ENCODE data around the gene KIF5B.
"Not testable (repeated sequence)": the region's sequence is repeated elsewhere in the genome, so short reads cannot be mapped to it uniquely, and the experiment has no call there.

KIF5B gene

GRCh38 chr10:32056136-32057035 is at the start of gene KIF5B:
Gene KIF5B, minus strand, starts transcription at chr10:32056425. Its CDS starts 452 bp downstream, at chr10:32055973.
- peak; percentile 93 for DNase-seq (ENCODE audit: low spot score)

GRCh38 chr10:32105782-32106382 is 49.7 kb upstream of the KIF5B start:
- no peak for DNase-seq (ENCODE audit: low spot score)

- no peak for DNase-seq (ENCODE audit: low spot score)
Observed at GRCh38 chr10:32104622-32105509, 48.6 kb upstream of the KIF5B start.

GRCh38 chr10:32104181-32104580 is 48.0 kb upstream of the KIF5B start:
- no peak for DNase-seq (ENCODE audit: low spot score)

GRCh38 chr10:32103721-32104120 is 47.5 kb upstream of the KIF5B start:
- no peak for DNase-seq (ENCODE audit: low spot score)

GRCh38 chr10:32098566-32099259 is 42.5 kb upstream of the KIF5B start:
- not testable (repeated sequence) for DNase-seq (ENCODE audit: low spot score)

- no peak for DNase-seq (ENCODE audit: low spot score)
Observed at GRCh38 chr10:32095116-32095733, 39.0 kb upstream of the KIF5B start.

GRCh38 chr10:32093650-32094049 is 37.4 kb upstream of the KIF5B start:
- DNase-seq (ENCODE audit: low spot score), result no peak

GRCh38 chr10:32091046-32091445 is 34.8 kb upstream of the KIF5B start:
- no peak for DNase-seq (ENCODE audit: low spot score)

GRCh38 chr10:32084185-32084851 is 28.1 kb upstream of the KIF5B start:
- DNase-seq (ENCODE audit: low spot score), result no peak

- no peak for DNase-seq (ENCODE audit: low spot score)
Observed at GRCh38 chr10:32077896-32078485, 21.8 kb upstream of the KIF5B start.

GRCh38 chr10:32073659-32074058 is 17.4 kb upstream of the KIF5B start:
- no peak for DNase-seq (ENCODE audit: low spot score)

GRCh38 chr10:32073128-32073527 is 16.9 kb upstream of the KIF5B start:
- no peak for DNase-seq (ENCODE audit: low spot score)

- DNase-seq (ENCODE audit: low spot score), result no peak
Observed at GRCh38 chr10:32072025-32072800, 16.0 kb upstream of the KIF5B start.

- DNase-seq (ENCODE audit: low spot score), result no peak
Observed at GRCh38 chr10:32070645-32071044, 14.4 kb upstream of the KIF5B start.

- no peak for DNase-seq (ENCODE audit: low spot score)
Observed at GRCh38 chr10:32068569-32068968, 12.3 kb upstream of the KIF5B start.

- DNase-seq (ENCODE audit: low spot score), result not testable (repeated sequence)
Observed at GRCh38 chr10:32067931-32068330, 11.7 kb upstream of the KIF5B start.

GRCh38 chr10:32065856-32066255 is 9.6 kb upstream of the KIF5B start:
- no peak for DNase-seq (ENCODE audit: low spot score)

- no peak for DNase-seq (ENCODE audit: low spot score)
Observed at GRCh38 chr10:32061440-32061839, 5.2 kb upstream of the KIF5B start.

GRCh38 chr10:32060347-32060746 is 4.1 kb upstream of the KIF5B start:
- no peak for DNase-seq (ENCODE audit: low spot score)

Measured in hematopoietic multipotent progenitor cell treated with erythropoietin and hydrocortisone succinate and interleukin-3 and kit ligand, for 17 days (in vitro differentiated cells).